Glutamatergic neuron (in vitro differentiated cells): ENCODE results near the gene PIGW. TPM values are rescaled to one million over a fixed set of nuclear protein-coding genes. Genes with fewer than 3 reads are reported as not detected.

Source experiments
- DNase-seq: peaks from one replicate; pipeline ENCODE4 v3.0.0; 2022
- H3K27ac Mint-ChIP-seq: one replicate; pipeline ENCODE4 v1.8.0; 2020; ENCODE audit warnings: mild to moderate bottlenecking, mixed read lengths, inconsistent platforms; ENCODE audit not compliant: unreplicated experiment
- H3K27me3 Mint-ChIP-seq: one replicate; pipeline ENCODE4 v1.8.0; 2020; ENCODE audit warnings: mild to moderate bottlenecking, moderate library complexity, mixed read lengths, inconsistent platforms; ENCODE audit not compliant: unreplicated experiment
- H3K36me3 Mint-ChIP-seq: one replicate; pipeline ENCODE4 v1.8.0; 2020; ENCODE audit warnings: mild to moderate bottlenecking, mixed read lengths, inconsistent platforms; ENCODE audit not compliant: unreplicated experiment
- H3K4me1 Mint-ChIP-seq: one replicate; pipeline ENCODE4 v1.8.0; 2020; ENCODE audit warnings: mild to moderate bottlenecking, low read depth, mixed read lengths, inconsistent platforms; ENCODE audit not compliant: unreplicated experiment
- H3K4me3 Mint-ChIP-seq: one replicate; pipeline ENCODE4 v1.8.0; 2020; ENCODE audit warnings: mild to moderate bottlenecking, mixed read lengths, inconsistent platforms; ENCODE audit not compliant: unreplicated experiment
- H3K9me3 Mint-ChIP-seq: one replicate; pipeline ENCODE4 v1.8.0; 2020; ENCODE audit warnings: mild to moderate bottlenecking, moderate library complexity, mixed read lengths, inconsistent platforms; ENCODE audit not compliant: unreplicated experiment
- CTCF ChIP-seq: fragments of 200-600 bp; sonication (generic); IDR thresholded peaks from one replicate; pipeline ENCODE4 v1.5.0; 2021; ENCODE audit not compliant: partially characterized antibody, unreplicated experiment
- total RNA-seq: library from RNA; stranded (reverse); fragmentation: NEBNext Ultra II Directional; extraction: Animal tissue kit (Norgen Biotek cat#: 25700); gene quantifications from one replicate; pipeline ENCODE4 v1.2.1, GENCODE V29; 2021; ENCODE audit not compliant: unreplicated experiment

PIGW gene
- total RNA-seq, 1 donor from 2014 or later = 10.6 TPM

- Mint-ChIP-seq H3K27me3 (peaks cover 6% of the 10 kb centered on the region), H3K4me1 (peaks cover 7% of the 10 kb centered on the region), H3K36me3 (no peaks in the 10 kb centered on the region), H3K27ac (no peak overlapping the region), H3K9me3 (peaks cover 4% of the 10 kb centered on the region), H3K4me3 (no peak overlapping the region)
- no peak for TF ChIP-seq CTCF
- DNase-seq = no peak
Observed at GRCh38 chr17:36514856-36515255, 19.9 kb upstream of the PIGW start.

GRCh38 chr17:36515837-36516236, 18.9 kb upstream of the PIGW start:
- TF ChIP-seq CTCF = no peak
- Mint-ChIP-seq H3K9me3 (peaks cover 3% of the 10 kb centered on the region), H3K27me3 (peaks cover 2% of the 10 kb centered on the region), H3K36me3 (no peaks in the 10 kb centered on the region), H3K4me1 (peaks cover 2% of the 10 kb centered on the region), H3K4me3 (no peak overlapping the region), H3K27ac (no peak overlapping the region)
- DNase-seq = no peak

GRCh38 chr17:36523113-36523512, 11.7 kb upstream of the PIGW start:
- H3K4me3 Mint-ChIP-seq = no peak overlapping the region
- H3K36me3 Mint-ChIP-seq = no peaks in the 10 kb centered on the region
- no peaks in the 10 kb centered on the region for H3K27me3 Mint-ChIP-seq
- H3K27ac Mint-ChIP-seq = no peak overlapping the region
- peaks cover 1% of the 10 kb centered on the region for H3K9me3 Mint-ChIP-seq
- no peak for TF ChIP-seq CTCF
- DNase-seq = no peak
- H3K4me1 Mint-ChIP-seq = no peaks in the 10 kb centered on the region

- Mint-ChIP-seq H3K36me3 (no peaks in the 10 kb centered on the region), H3K27ac (no peak overlapping the region), H3K27me3 (no peaks in the 10 kb centered on the region), H3K4me3 (no peak overlapping the region), H3K4me1 (peaks cover 2% of the 10 kb centered on the region), H3K9me3 (peaks cover 1% of the 10 kb centered on the region)
- TF ChIP-seq CTCF = no peak
- DNase-seq = no peak
Observed at GRCh38 chr17:36524428-36524876, 10.3 kb upstream of the PIGW start.

- H3K36me3 Mint-ChIP-seq = no peaks in the 10 kb centered on the region
- H3K27me3 Mint-ChIP-seq = no peaks in the 10 kb centered on the region
- peaks cover 1% of the 10 kb centered on the region for H3K9me3 Mint-ChIP-seq
- no peak overlapping the region for H3K4me3 Mint-ChIP-seq
- TF ChIP-seq CTCF = no peak
- no peak overlapping the region for H3K27ac Mint-ChIP-seq
- H3K4me1 Mint-ChIP-seq = peaks cover 2% of the 10 kb centered on the region
- DNase-seq = no peak
Observed at GRCh38 chr17:36525113-36525512, 9.7 kb upstream of the PIGW start.
